Endothelial cell of umbilical vein (primary cell): ENCODE data around the gene ZNF652.

Experiments
- CTCF ChIP-seq, 2 donors: IDR thresholded peaks; 1 replicate in 1 of 2; 2 replicates in 1 of 2; pipeline ENCODE4 v1.5.1; 2011; ENCODE audit warnings: low read length in 2 of 2, mild to moderate bottlenecking in 2 of 2, moderate library complexity in 2 of 2, control low read depth in 1 of 2, inconsistent platforms in 1 of 2, low read depth in 1 of 2; ENCODE audit not compliant: insufficient read depth in 1 of 2; ENCODE audit errors: extremely low read depth in 1 of 2
- EZH2 ChIP-seq: IDR thresholded peaks from 2 replicates; pipeline ENCODE4 v1.6.1; 2012; ENCODE audit warnings: borderline replicate concordance, low read depth, mild to moderate bottlenecking, moderate library complexity, low read length, inconsistent platforms; ENCODE audit not compliant: severe bottlenecking
- FOS ChIP-seq: IDR thresholded peaks from 2 replicates; pipeline ENCODE4 v1.6.1; 2011; ENCODE audit warnings: mild to moderate bottlenecking, low read length, moderate library complexity, borderline replicate concordance; ENCODE audit not compliant: insufficient read depth
- GATA2 ChIP-seq: IDR thresholded peaks from 2 replicates; pipeline ENCODE4 v1.7.0; 2011; ENCODE audit warnings: low read depth, mild to moderate bottlenecking, moderate library complexity, mixed read lengths, low read length; ENCODE audit not compliant: insufficient read length, insufficient read depth
- POLR2A ChIP-seq: IDR thresholded peaks from 2 replicates; pipeline ENCODE4 v1.6.1; 2012; ENCODE audit warnings: low read depth, mild to moderate bottlenecking, control low read depth, low read length
- POLR2AphosphoS5 ChIP-seq: IDR thresholded peaks from 2 replicates; pipeline ENCODE4 v1.6.1; 2012; ENCODE audit warnings: low read depth, mild to moderate bottlenecking, control low read depth, low read length, moderate library complexity; ENCODE audit not compliant: insufficient read depth

GRCh38 chr17:49369760-49370159, 7.7 kb upstream of the ZNF652 start:
- no peak for TF ChIP-seq CTCF (IDR thresholded peaks at IDR 0.05; ENCODE audit: extremely low read depth in 1 of 2, insufficient read depth in 1 of 2, low read depth in 1 of 2, low read length in 2 of 2)
- no peak for TF ChIP-seq EZH2
- no peak for TF ChIP-seq POLR2A
- TF ChIP-seq GATA2, result no peak
- no peak for TF ChIP-seq POLR2AphosphoS5
- no peak for TF ChIP-seq FOS
